Hematopoietic multipotent progenitor cell treated with erythropoietin and hydrocortisone succinate and interleukin-3 and kit ligand, for 6 days (in vitro differentiated cells): ENCODE results near the gene G2E3.
"Not testable (repeated sequence)": the region's sequence is repeated elsewhere in the genome, so short reads cannot be mapped to it uniquely, and the experiment has no call there.

ENCODE experiments used
- DNase-seq: peaks from one replicate; pipeline ENCODE4 v3.0.0-alpha.2; 2015

G2E3 gene

GRCh38 chr14:30607156-30607780 lies 48.3 kb downstream of the G2E3 start:
- DNase-seq, result no peak

- DNase-seq, result no peak
Observed at GRCh38 chr14:30608533-30609006, 49.6 kb downstream of the G2E3 start.

- peak; percentile 83 for DNase-seq
Observed at GRCh38 chr14:30610787-30611343, 51.9 kb downstream of the G2E3 start.

GRCh38 chr14:30614155-30614554 lies 55.2 kb downstream of the G2E3 start:
- DNase-seq, result peak; percentile 25

- peak; percentile 39 for DNase-seq
Observed at GRCh38 chr14:30620178-30620577, 61.2 kb downstream of the G2E3 start.

- DNase-seq, result peak; percentile 58
Observed at GRCh38 chr14:30621354-30621939, 62.5 kb downstream of the G2E3 start.

- DNase-seq, result peak; percentile 97
Observed at GRCh38 chr14:30621940-30622830, 63.2 kb downstream of the G2E3 start, which contains the start of gene SCFD1. Gene SCFD1 (plus strand): TSS chr14:30622319. CDS start chr14:30622339, 20 bp downstream.

- no peak for DNase-seq
Observed at GRCh38 chr14:30623412-30624131, 64.6 kb downstream of the G2E3 start.

- DNase-seq, result no peak
Observed at GRCh38 chr14:30624132-30624423, 65.1 kb downstream of the G2E3 start.

- DNase-seq, result no peak
Observed at GRCh38 chr14:30625533-30625932, 66.6 kb downstream of the G2E3 start.

GRCh38 chr14:30629432-30629831 lies 70.5 kb downstream of the G2E3 start:
- DNase-seq, result not testable (repeated sequence)

- DNase-seq, result no peak
Observed at GRCh38 chr14:30630248-30630647, 71.3 kb downstream of the G2E3 start.

GRCh38 chr14:30632730-30633129 lies 73.8 kb downstream of the G2E3 start:
- no peak for DNase-seq

GRCh38 chr14:30638926-30639325 lies 80.0 kb downstream of the G2E3 start:
- no peak for DNase-seq

- no peak for DNase-seq
Observed at GRCh38 chr14:30641207-30641606, 82.2 kb downstream of the G2E3 start.

- DNase-seq, result not testable (repeated sequence)
Observed at GRCh38 chr14:30644462-30644861, 85.5 kb downstream of the G2E3 start.

GRCh38 chr14:30645600-30645999 lies 86.6 kb downstream of the G2E3 start:
- no peak for DNase-seq

GRCh38 chr14:30648471-30648870 lies 89.5 kb downstream of the G2E3 start:
- no peak for DNase-seq

GRCh38 chr14:30651937-30652336 lies 93.0 kb downstream of the G2E3 start:
- peak; percentile 58 for DNase-seq

- no peak for DNase-seq
Observed at GRCh38 chr14:30655124-30655523, 96.2 kb downstream of the G2E3 start.

- DNase-seq, result no peak
Observed at GRCh38 chr14:30655658-30656057, 96.7 kb downstream of the G2E3 start.

GRCh38 chr14:30656190-30656632 lies 97.3 kb downstream of the G2E3 start:
- DNase-seq, result peak; percentile 78

- no peak for DNase-seq
Observed at GRCh38 chr14:30657050-30657449, 98.1 kb downstream of the G2E3 start.
